ENCODE results near the gene UPF2.

Gene UPF2

GRCh38 chr10:12042797-12043651 lies at the start of gene UPF2:
TSS of gene UPF2 (minus strand) at chr10:12042809. CDS start at chr10:12035423, 7,386 bp downstream.
- Histone ChIP-seq H4K20me1 (ENCODE audit: insufficient read depth, low read length) (no peaks in the 10 kb centered on the region), H3K4me2 (ENCODE audit: low read depth, low read length) (peak within 1 kb of the TSS; percentile 86), H3K9me3 (replicated peaks; ENCODE audit: insufficient read depth, low read length) (no peaks in the 10 kb centered on the region), H2AFZ (ENCODE audit: low read length) (peak within 1 kb of the TSS; percentile 93), H3K27me3 (replicated peaks; ENCODE audit: insufficient read depth, low read length) (no peaks in the 10 kb centered on the region), H3K27ac (ENCODE audit: low read length) (peak within 1 kb of the TSS; percentile 92), H3K36me3 (replicated peaks; ENCODE audit: insufficient read depth, low read length) (no peaks in the 10 kb centered on the region), H3K4me1 (ENCODE audit: low read length) (peaks cover 8% of the 10 kb centered on the region), H3K79me2 (ENCODE audit: low read length) (peaks cover 46% of the 10 kb centered on the region), H3K4me3 (ENCODE audit: low read length) (peak within 1 kb of the TSS; percentile 99), H3K9ac (ENCODE audit: low read length) (peak within 1 kb of the TSS; percentile 99), H3F3A (ENCODE audit: insufficient read depth, low read length) (peaks cover 8% of the 10 kb centered on the region), H3K9me2 (replicated peaks; ENCODE audit: insufficient read depth, low read length) (no peaks in the 10 kb centered on the region)
- DNase-seq = peak; percentile 97
- no peak for TF ChIP-seq CTCF (IDR thresholded peaks at IDR 0.05; ENCODE audit: low read length)
- TF ChIP-seq EZH2phosphoT487 (IDR thresholded peaks at IDR 0.05; ENCODE audit: low read length) = no peak
- TF ChIP-seq EZH2 (optimal IDR thresholded peaks at IDR 0.05; ENCODE audit: low read depth, low read length) = no peak

GRCh38 chr10:12091421-12091820 lies 48.8 kb upstream of the UPF2 start:
- Histone ChIP-seq H3K79me2 (ENCODE audit: low read length) (no peaks in the 10 kb centered on the region), H3F3A (ENCODE audit: insufficient read depth, low read length) (no peaks in the 10 kb centered on the region), H2AFZ (ENCODE audit: low read length) (no peak overlapping the region), H3K9ac (ENCODE audit: low read length) (no peak overlapping the region), H3K9me3 (replicated peaks; ENCODE audit: insufficient read depth, low read length) (no peaks in the 10 kb centered on the region), H3K4me3 (ENCODE audit: low read length) (no peak overlapping the region), H3K27me3 (replicated peaks; ENCODE audit: insufficient read depth, low read length) (no peaks in the 10 kb centered on the region), H4K20me1 (ENCODE audit: insufficient read depth, low read length) (no peaks in the 10 kb centered on the region), H3K27ac (ENCODE audit: low read length) (no peak overlapping the region), H3K4me1 (ENCODE audit: low read length) (no peaks in the 10 kb centered on the region), H3K4me2 (ENCODE audit: low read depth, low read length) (no peak overlapping the region), H3K36me3 (replicated peaks; ENCODE audit: insufficient read depth, low read length) (no peaks in the 10 kb centered on the region), H3K9me2 (replicated peaks; ENCODE audit: insufficient read depth, low read length) (no peaks in the 10 kb centered on the region)
- DNase-seq = no peak
- TF ChIP-seq EZH2phosphoT487 (IDR thresholded peaks at IDR 0.05; ENCODE audit: low read length) (no peak), EZH2 (optimal IDR thresholded peaks at IDR 0.05; ENCODE audit: low read depth, low read length) (no peak), CTCF (IDR thresholded peaks at IDR 0.05; ENCODE audit: low read length) (no peak)

- no peaks in the 10 kb centered on the region for H3F3A ChIP-seq (ENCODE audit: insufficient read depth, low read length)
- no peak overlapping the region for H3K4me3 ChIP-seq (ENCODE audit: low read length)
- H3K36me3 ChIP-seq (replicated peaks; ENCODE audit: insufficient read depth, low read length) = no peaks in the 10 kb centered on the region
- no peak overlapping the region for H2AFZ ChIP-seq (ENCODE audit: low read length)
- no peak overlapping the region for H3K27ac ChIP-seq (ENCODE audit: low read length)
- no peak for DNase-seq
- H3K27me3 ChIP-seq (replicated peaks; ENCODE audit: insufficient read depth, low read length) = no peaks in the 10 kb centered on the region
- H3K9me3 ChIP-seq (replicated peaks; ENCODE audit: insufficient read depth, low read length) = no peaks in the 10 kb centered on the region
- H3K9ac ChIP-seq (ENCODE audit: low read length) = no peak overlapping the region
- H3K4me2 ChIP-seq (ENCODE audit: low read depth, low read length) = no peak overlapping the region
- no peaks in the 10 kb centered on the region for H3K79me2 ChIP-seq (ENCODE audit: low read length)
- TF ChIP-seq EZH2phosphoT487 (IDR thresholded peaks at IDR 0.05; ENCODE audit: low read length) (no peak), EZH2 (optimal IDR thresholded peaks at IDR 0.05; ENCODE audit: low read depth, low read length) (no peak), CTCF (IDR thresholded peaks at IDR 0.05; ENCODE audit: low read length) (no peak)
- H3K9me2 ChIP-seq (replicated peaks; ENCODE audit: insufficient read depth, low read length) = no peaks in the 10 kb centered on the region
- no peaks in the 10 kb centered on the region for H4K20me1 ChIP-seq (ENCODE audit: insufficient read depth, low read length)
- H3K4me1 ChIP-seq (ENCODE audit: low read length) = no peaks in the 10 kb centered on the region
These were observed 46.3 kb upstream of the UPF2 start for GRCh38 chr10:12088919-12089318.
